Adrenal gland (tissue), 12 donors: ENCODE results near the gene ITFG1. TPM values are rescaled to one million over a fixed set of nuclear protein-coding genes. Genes with fewer than 3 reads are reported as not detected.

Source experiments
- DNase-seq, 7 donors: peaks; one replicate each; pipeline ENCODE4 v3.0.0-alpha.2; 2019 to 2020
- H3K27ac ChIP-seq, 5 donors: fragments of 200-600 bp; sonication (generic) in 4 of 5; 1 replicate in 3 of 5; 2 replicates in 2 of 5; pipeline versions ENCODE4 v1.5.1 to v1.8.0; 2016 to 2020; ENCODE audit warnings: mild to moderate bottlenecking in 1 of 5
- H3K27me3 ChIP-seq: fragments of 200-600 bp; 2 replicates; pipeline ENCODE4 v1.8.0; 2021
- H3K36me3 ChIP-seq, 2 donors: fragments of 200-600 bp; replicated peaks in 1 of 2; 1 replicate in 1 of 2; 2 replicates in 1 of 2; pipeline versions ENCODE4 v1.5.1 to v1.8.0; 2018 to 2022
- H3K4me1 ChIP-seq, 2 donors: fragments of 200-600 bp; replicated peaks in 1 of 2; 1 replicate in 1 of 2; 2 replicates in 1 of 2; pipeline versions ENCODE4 v1.5.1 to v1.8.0; 2018 to 2021
- H3K4me3 ChIP-seq, 4 donors: fragments of 200-600 bp; sonication (generic) in 3 of 4; one replicate each; pipeline ENCODE4 v1.5.1; 2016 to 2018
- H3K9me3 ChIP-seq, 3 donors: fragments of 200-600 bp; sonication (generic) in 1 of 3; replicated peaks in 1 of 3; 1 replicate in 2 of 3; 2 replicates in 1 of 3; pipeline versions ENCODE4 v1.5.1 to v1.8.0; 2016 to 2021
- POLR2A ChIP-seq, 2 donors: fragments of 450-650 bp; IDR thresholded peaks; one replicate each; pipeline ENCODE4 v1.6.1; 2017; ENCODE audit warnings: antibody characterized with exemption in 2 of 2, mild to moderate bottlenecking in 2 of 2, moderate library complexity in 1 of 2
- WGBS, 4 donors: extraction: QIAGEN DNeasy Blood & Tissue Kit in 2 of 4; methylation state at CpG; one replicate each; pipeline versions ENCODE4 v1.1.5 to v1.1.7; 2013 to 2017; 5-methylcytosine and 5-hydroxymethylcytosine counted together
- intact Hi-C, 2 donors: fragments of 100-400 bp; cut with DNase I; formaldehyde crosslinking; loops; one replicate each; pipeline versions ENCODE4 v1.14.1 to v1.15.0; 2022 to 2023
- polyA plus RNA-seq, 3 donors: library from polyadenylated mRNA; stranded (reverse); fragments of 200-250 nt in 2 of 3; fragments of 350-450 nt in 1 of 3; fragmentation: Illumina TruSeq in 1 of 3; extraction: RNeasy Lipid Tissue Mini Kit (QIAGEN cat#74804) in 1 of 3; gene quantifications; one replicate each; pipeline ENCODE4 v1.2.3, GENCODE V29; 2013 to 2014
- total RNA-seq, 9 donors: library from RNA; depleted of rRNA in 4 of 9; stranded (reverse); fragments of >200 nt in 4 of 9; fragments of 120-200 nt in 1 of 9; fragmentation: NEBNext Ultra II Directional in 1 of 9; extraction: Animal tissue kit (Norgen Biotek cat#: 25700) in 1 of 9; gene quantifications; one replicate each; pipeline versions ENCODE4 v1.1.0 to v1.2.4, GENCODE V29; 2013 to 2023
- TF ChIP-seq, protein P1 (sequence below), 6 experiments: fragments of 450-650 bp in 4 of 6; fragments of 200-600 bp in 2 of 6; sonication (generic) in 1 of 6; IDR thresholded peaks; 1 replicate in 5 of 6; 2 replicates in 1 of 6; pipeline versions ENCODE4 v1.5.1 to v1.8.0; 2016 to 2021; ENCODE audit warnings: antibody characterized with exemption in 6 of 6, mild to moderate bottlenecking in 2 of 6, moderate library complexity in 1 of 6
- donor health status: healthy with polysubstance abuse.
- donor health status: Bipolar disorder and iron deficiency.
- donor health status: DM: yes; HTN: yes; CAD: no.
- donor health status: DM: no; HTN: no; CAD: no.
- donor health status: DM: no; HTN: no; CAD: no.
- donor health status: DM: yes; HTN: yes; CAD: no.

Gene ITFG1
- total and polyA plus RNA-seq, 12 donors: 8.4 to 246 (median 84.4) TPM

DNA sequence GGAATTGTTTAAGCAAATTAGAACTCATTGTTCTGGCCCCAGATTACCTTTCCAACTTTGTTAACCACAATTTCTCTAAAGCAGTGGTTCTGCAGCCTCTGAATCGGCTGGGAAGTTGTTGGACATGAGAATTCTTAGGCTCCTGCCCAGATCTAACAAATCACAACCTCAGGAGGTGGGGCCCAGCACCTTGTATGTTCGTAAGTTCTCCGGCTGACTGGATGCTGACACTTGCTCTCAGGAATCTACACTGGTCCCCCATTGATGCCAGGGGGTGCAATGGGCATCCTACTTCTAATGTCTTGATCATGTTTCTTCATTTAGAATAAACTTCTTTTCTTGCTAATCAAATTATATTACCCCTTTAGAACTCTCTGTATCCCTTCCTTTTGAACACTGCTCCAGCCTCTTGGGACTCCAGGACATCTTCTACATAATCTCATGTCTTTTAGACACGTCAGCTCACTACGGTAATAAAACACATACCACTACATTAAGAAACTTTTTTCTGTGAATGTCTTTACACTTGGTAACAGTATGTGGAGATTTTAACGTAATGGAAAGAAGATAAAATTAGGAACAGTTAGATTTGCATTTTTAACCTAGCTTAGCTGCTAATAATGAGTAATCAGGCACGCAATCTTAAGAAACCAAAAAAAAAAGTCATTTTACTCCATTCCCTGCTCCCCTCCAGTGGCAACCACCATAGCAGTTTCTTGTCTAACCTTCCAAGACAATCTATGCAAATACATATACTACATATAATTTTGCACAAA is 143.2 kb downstream of the ITFG1 start:
- Histone ChIP-seq H3K4me1 (peaks cover 0 to 6% of the 10 kb centered on the region in 2 donors), H3K27me3 (no peaks in the 10 kb centered on the region), H3K36me3 (no peaks in the 10 kb centered on the region), H3K9me3 (no peaks in the 10 kb centered on the region), H3K27ac (no peak overlapping the region), H3K4me3 (no peak overlapping the region)
- TF ChIP-seq, protein P1, sequence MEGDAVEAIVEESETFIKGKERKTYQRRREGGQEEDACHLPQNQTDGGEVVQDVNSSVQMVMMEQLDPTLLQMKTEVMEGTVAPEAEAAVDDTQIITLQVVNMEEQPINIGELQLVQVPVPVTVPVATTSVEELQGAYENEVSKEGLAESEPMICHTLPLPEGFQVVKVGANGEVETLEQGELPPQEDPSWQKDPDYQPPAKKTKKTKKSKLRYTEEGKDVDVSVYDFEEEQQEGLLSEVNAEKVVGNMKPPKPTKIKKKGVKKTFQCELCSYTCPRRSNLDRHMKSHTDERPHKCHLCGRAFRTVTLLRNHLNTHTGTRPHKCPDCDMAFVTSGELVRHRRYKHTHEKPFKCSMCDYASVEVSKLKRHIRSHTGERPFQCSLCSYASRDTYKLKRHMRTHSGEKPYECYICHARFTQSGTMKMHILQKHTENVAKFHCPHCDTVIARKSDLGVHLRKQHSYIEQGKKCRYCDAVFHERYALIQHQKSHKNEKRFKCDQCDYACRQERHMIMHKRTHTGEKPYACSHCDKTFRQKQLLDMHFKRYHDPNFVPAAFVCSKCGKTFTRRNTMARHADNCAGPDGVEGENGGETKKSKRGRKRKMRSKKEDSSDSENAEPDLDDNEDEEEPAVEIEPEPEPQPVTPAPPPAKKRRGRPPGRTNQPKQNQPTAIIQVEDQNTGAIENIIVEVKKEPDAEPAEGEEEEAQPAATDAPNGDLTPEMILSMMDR (IDR thresholded peaks at IDR 0.05): no peak
- no peak for TF ChIP-seq POLR2A (IDR thresholded peaks at IDR 0.05)
- 92 to 97% (median 95%) methylated on average over 7 of the region's 7 CpGs for WGBS, 4 donors
- no peak for DNase-seq
- intact Hi-C loops: no loop called here

DNA sequence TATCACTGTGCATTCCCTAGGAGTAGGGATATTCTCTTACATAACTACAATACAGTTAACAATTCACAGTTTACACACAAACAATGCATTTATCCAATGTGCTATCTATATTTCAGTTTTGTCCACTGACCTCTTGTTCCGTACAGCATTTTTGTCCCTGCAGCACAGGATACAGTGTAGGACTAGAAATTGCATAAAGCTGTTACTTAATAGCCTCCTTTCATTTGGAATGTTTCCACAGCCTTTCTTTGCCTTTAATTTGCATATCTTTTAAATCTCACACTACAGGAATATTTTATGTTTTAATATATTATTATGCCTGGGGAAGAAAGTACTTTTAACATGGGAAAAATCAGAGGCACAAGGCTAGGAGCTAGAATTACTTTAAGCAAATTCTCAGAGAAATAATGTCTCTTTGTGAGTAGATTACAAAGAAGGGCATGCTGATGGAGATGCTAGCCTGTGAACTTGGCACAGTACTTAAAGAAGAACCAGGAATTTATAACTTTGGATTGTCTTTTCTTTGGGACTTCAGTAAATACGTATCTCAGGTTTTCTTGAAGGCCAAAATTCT is 144.3 kb downstream of the ITFG1 start:
- peaks cover 0 to 6% of the 10 kb centered on the region in 2 donors for H3K4me1 ChIP-seq
- H3K4me3 ChIP-seq: no peak overlapping the region
- no peaks in the 10 kb centered on the region for H3K9me3 ChIP-seq
- H3K27me3 ChIP-seq: no peaks in the 10 kb centered on the region
- no peak overlapping the region for H3K27ac ChIP-seq
- no peaks in the 10 kb centered on the region for H3K36me3 ChIP-seq
- DNase-seq: no peak
- TF ChIP-seq POLR2A (IDR thresholded peaks at IDR 0.05): no peak
- TF ChIP-seq, protein P1 (IDR thresholded peaks at IDR 0.05): no peak
- intact Hi-C loops: no loop called here
- WGBS, 4 donors: 78 to 84% (median 79%) methylated on average over 2 of the region's 2 CpGs

DNA sequence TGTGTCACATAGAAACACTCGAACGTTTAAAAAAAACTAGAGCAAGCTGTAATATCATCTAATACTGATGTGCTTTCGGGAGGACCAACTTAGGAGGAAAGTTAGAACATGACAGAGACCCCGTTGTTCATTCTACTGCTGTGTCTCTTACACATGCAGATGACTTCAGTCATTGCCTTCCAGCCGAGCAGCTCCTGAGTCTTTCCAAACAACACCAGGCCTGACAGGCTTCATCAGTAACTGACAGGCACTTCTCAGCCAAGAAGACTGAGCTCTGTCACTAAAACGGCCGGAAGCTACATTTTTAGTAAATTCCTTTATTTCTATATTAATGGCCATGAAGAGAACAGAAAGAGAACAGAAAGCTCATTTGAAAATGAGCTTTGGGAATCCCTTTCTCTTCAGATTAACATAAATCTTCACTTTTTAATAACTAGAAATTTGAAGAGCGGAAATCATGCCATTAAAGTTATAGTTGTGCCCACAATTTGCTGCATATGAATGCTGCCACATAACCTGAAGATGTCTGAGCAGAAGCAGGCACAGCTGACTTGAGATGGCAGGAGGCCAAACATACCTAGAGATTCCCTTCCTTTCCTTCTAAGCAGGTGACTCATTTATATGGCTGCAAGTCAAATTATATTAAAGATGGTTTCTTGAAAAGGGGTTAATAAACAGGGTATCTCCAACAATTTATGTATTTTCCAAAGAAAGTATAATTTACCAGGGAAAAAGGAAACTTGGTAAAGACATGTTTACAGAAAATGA is 148.9 kb downstream of the ITFG1 start:
- 75 to 79% (median 78%) methylated on average over 8 of the region's 8 CpGs for WGBS, 4 donors
- DNase-seq: no peak
- Histone ChIP-seq H3K27me3 (no peaks in the 10 kb centered on the region), H3K4me3 (no peak overlapping the region), H3K4me1 (no peaks in the 10 kb centered on the region), H3K36me3 (no peaks in the 10 kb centered on the region), H3K9me3 (no peaks in the 10 kb centered on the region), H3K27ac (no peak overlapping the region)
- intact Hi-C loops: no loop called here
- TF ChIP-seq, protein P1 (IDR thresholded peaks at IDR 0.05): no peak
- no peak for TF ChIP-seq POLR2A (IDR thresholded peaks at IDR 0.05)

DNA sequence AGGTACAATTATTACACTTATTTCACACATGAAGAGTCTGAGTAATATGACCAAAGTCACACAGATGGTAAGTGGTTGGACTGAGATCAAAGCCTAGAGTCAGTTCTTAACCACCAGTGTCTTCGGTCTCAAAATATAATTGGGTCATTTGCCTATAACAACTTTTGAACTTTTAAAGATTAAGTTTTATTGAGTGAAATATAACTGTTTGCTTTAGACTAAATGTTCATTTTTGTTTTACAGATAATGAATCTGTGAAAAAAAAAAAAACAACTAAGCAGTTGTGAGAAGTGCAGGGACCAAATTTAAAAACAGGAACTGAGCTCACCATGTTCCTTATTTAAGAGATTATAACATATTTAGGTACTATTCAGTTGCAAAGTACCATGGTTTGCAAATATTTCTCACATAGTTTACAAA is 150.1 kb downstream of the ITFG1 start:
- Histone ChIP-seq H3K27ac (no peak overlapping the region), H3K9me3 (no peaks in the 10 kb centered on the region), H3K27me3 (no peaks in the 10 kb centered on the region), H3K4me3 (no peak overlapping the region), H3K4me1 (no peaks in the 10 kb centered on the region), H3K36me3 (no peaks in the 10 kb centered on the region)
- intact Hi-C loops: no loop called here
- DNase-seq: no peak
- 50 to 64% (median 62%) methylated on average over 1 of the region's 1 CpG for WGBS, 4 donors
- TF ChIP-seq POLR2A (IDR thresholded peaks at IDR 0.05): no peak
- TF ChIP-seq, protein P1 (IDR thresholded peaks at IDR 0.05): no peak
